GM12801 (cell line): ENCODE results near the gene CGB1.

Experiments
- CTCF ChIP-seq: IDR thresholded peaks from one replicate; pipeline ENCODE4 v1.5.1; 2011; ENCODE audit warnings: control low read depth; ENCODE audit not compliant: insufficient read length; ENCODE audit errors: extremely low read depth

CGB1 gene

DNA sequence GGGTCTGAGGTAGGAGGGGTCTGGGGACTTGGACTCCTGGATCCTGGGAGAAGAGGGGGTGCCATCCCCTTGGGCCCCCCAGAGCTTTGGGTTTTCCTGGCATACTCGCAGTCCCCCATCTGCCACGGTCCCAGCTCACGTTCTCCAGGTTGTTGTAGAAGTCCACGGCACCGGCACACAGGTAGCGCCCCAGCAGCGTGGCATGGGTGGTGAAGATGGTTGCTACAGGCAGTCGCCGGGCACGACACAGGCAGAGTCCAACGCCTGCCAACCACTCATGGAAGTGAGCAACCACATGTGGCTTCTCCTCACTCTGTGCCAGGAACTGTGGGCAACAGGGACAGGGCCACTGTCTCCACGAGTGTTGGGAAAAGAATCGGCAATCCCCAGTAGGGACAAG, 51.0 kb downstream of the CGB1 start:
- no peak for TF ChIP-seq CTCF
